Smooth muscle cell (in vitro differentiated cells): ENCODE measurements around the gene SDF2L1. TPM values are rescaled to one million over a fixed set of nuclear protein-coding genes. Genes with fewer than 3 reads are reported as not detected.

Source experiments
- DNase-seq: peaks from one replicate; lab custom pipeline; 2025; ENCODE audit not compliant: unreplicated experiment; lab: John Stamatoyannopoulos, UW
- H2AFZ ChIP-seq: fragments of 200-600 bp; sonication (generic); 2 replicates; pipeline ENCODE4 v1.6.0; 2016; ENCODE audit warnings: antibody characterized with exemption, low read depth, mild to moderate bottlenecking
- H3F3A ChIP-seq: fragments of 200-600 bp; sonication (generic); 2 replicates; pipeline ENCODE4 v1.6.0; 2017; ENCODE audit warnings: antibody characterized with exemption, low read depth
- H3K27ac ChIP-seq: fragments of 200-600 bp; sonication (generic); 2 replicates; pipeline ENCODE4 v1.5.1; 2016; ENCODE audit warnings: low read depth, mild to moderate bottlenecking
- H3K27me3 ChIP-seq: fragments of 200-600 bp; sonication (generic); 2 replicates; pipeline ENCODE4 v1.6.1; 2016; ENCODE audit warnings: low read depth, mild to moderate bottlenecking
- H3K36me3 ChIP-seq: fragments of 200-600 bp; sonication (generic); 2 replicates; pipeline ENCODE4 v1.5.1; 2016; ENCODE audit warnings: low read depth
- H3K4me1 ChIP-seq: fragments of 200-600 bp; sonication (generic); 2 replicates; pipeline ENCODE4 v1.5.1; 2016; ENCODE audit warnings: low read depth
- H3K4me2 ChIP-seq: fragments of 200-600 bp; sonication (generic); 2 replicates; pipeline ENCODE4 v1.6.0; 2016; ENCODE audit warnings: mild to moderate bottlenecking
- H3K4me3 ChIP-seq: fragments of 200-600 bp; sonication (generic); 2 replicates; pipeline ENCODE4 v1.5.1; 2016; ENCODE audit warnings: mild to moderate bottlenecking
- H3K79me2 ChIP-seq: fragments of 200-600 bp; sonication (generic); 2 replicates; pipeline ENCODE4 v1.6.0; 2016; ENCODE audit warnings: low read depth, mild to moderate bottlenecking
- H3K9ac ChIP-seq: fragments of 200-600 bp; sonication (generic); 2 replicates; pipeline ENCODE4 v1.6.0; 2016; ENCODE audit warnings: low read depth
- H3K9me3 ChIP-seq: fragments of 200-600 bp; sonication (generic); replicated peaks from 2 replicates; pipeline ENCODE4 v1.5.1; 2016; ENCODE audit warnings: low read depth
- H4K20me1 ChIP-seq: fragments of 200-600 bp; sonication (generic); 2 replicates; pipeline ENCODE4 v1.6.0; 2016; ENCODE audit warnings: low read depth
- WGBS: methylation state at CpG from one replicate; pipeline ENCODE4 v1.1.7; 2016; ENCODE audit warnings: low lambda C conversion rate; 5-methylcytosine and 5-hydroxymethylcytosine counted together
- polyA plus RNA-seq: library from polyadenylated mRNA; unstranded; fragments of >200 nt; fragmentation: Nextera tagmentation; extraction: Ambion mirVana; gene quantifications from 2 replicates; pipeline ENCODE4 v1.2.1, GENCODE V29; 2016
- total RNA-seq: library from RNA; depleted of rRNA; stranded (reverse); fragments of >200 nt; gene quantifications from 2 replicates; pipeline ENCODE4 v1.2.3, GENCODE V29; 2014
- TF ChIP-seq, protein P1 (sequence below): fragments of 200-600 bp; sonication (generic); IDR thresholded peaks from 2 replicates; pipeline ENCODE4 v1.5.1; 2017; ENCODE audit warnings: borderline replicate concordance, mild to moderate bottlenecking, antibody characterized with exemption; ENCODE audit not compliant: insufficient read depth, poor library complexity, severe bottlenecking

Gene SDF2L1, protein sequence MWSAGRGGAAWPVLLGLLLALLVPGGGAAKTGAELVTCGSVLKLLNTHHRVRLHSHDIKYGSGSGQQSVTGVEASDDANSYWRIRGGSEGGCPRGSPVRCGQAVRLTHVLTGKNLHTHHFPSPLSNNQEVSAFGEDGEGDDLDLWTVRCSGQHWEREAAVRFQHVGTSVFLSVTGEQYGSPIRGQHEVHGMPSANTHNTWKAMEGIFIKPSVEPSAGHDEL
- total RNA-seq (13.3 and 24.9 TPM in 2 replicates), polyA plus RNA-seq (80.1 and 102 TPM in 2 replicates)

DNA sequence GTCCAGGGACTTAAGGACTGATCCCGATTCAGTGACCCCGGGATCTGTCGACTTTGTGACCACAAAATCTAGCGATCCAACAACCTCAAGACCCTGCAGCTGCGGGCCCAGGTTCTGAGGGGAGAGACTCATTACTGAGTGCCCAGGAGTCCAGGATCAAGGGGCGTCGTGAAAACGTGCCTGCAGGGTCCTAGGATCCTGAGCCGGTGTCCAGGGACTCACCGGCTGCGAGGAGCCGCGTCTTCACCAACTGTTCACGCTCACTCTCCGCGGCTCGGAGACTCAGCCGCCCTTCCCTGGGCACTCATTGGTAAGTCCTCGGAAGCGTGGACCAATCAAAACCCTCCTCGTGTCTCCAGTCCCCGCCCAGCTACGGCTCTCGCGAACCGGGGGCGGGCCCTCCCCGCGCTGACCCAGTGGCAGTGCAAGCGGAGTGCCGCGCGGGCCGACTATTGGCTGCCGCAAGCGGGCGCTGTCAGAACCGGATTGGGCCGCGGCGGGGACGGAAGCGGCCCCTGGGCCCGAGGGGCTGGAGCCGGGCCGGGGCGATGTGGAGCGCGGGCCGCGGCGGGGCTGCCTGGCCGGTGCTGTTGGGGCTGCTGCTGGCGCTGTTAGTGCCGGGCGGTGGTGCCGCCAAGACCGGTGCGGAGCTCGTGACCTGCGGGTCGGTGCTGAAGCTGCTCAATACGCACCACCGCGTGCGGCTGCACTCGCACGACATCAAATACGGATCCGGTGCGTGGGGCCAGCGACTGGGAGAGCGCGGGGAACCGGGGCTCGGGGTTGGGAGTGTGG is at the start of gene SDF2L1:
Gene SDF2L1 (plus strand): TSS at position 514 of the 795 bp plus-strand sequence. CDS start 35 bp downstream, at position 549.
- WGBS: 1% methylated on average over 69 of the region's 76 CpGs
- H3K4me2 ChIP-seq: peak within 1 kb of the TSS; percentile 89
- H3K27ac ChIP-seq: peak within 1 kb of the TSS; percentile 52
- H4K20me1 ChIP-seq: peaks cover 13% of the 10 kb centered on the region
- peak within 1 kb of the TSS; percentile 84 for H2AFZ ChIP-seq
- H3K79me2 ChIP-seq: no peaks in the 10 kb centered on the region
- DNase-seq: peak; percentile 89
- H3K27me3 ChIP-seq: no peaks in the 10 kb centered on the region
- H3K4me3 ChIP-seq: peak within 1 kb of the TSS; percentile 78
- TF ChIP-seq, protein P1, sequence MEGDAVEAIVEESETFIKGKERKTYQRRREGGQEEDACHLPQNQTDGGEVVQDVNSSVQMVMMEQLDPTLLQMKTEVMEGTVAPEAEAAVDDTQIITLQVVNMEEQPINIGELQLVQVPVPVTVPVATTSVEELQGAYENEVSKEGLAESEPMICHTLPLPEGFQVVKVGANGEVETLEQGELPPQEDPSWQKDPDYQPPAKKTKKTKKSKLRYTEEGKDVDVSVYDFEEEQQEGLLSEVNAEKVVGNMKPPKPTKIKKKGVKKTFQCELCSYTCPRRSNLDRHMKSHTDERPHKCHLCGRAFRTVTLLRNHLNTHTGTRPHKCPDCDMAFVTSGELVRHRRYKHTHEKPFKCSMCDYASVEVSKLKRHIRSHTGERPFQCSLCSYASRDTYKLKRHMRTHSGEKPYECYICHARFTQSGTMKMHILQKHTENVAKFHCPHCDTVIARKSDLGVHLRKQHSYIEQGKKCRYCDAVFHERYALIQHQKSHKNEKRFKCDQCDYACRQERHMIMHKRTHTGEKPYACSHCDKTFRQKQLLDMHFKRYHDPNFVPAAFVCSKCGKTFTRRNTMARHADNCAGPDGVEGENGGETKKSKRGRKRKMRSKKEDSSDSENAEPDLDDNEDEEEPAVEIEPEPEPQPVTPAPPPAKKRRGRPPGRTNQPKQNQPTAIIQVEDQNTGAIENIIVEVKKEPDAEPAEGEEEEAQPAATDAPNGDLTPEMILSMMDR: peak; percentile 0
- H3K36me3 ChIP-seq: no peaks in the 10 kb centered on the region
- no peaks in the 10 kb centered on the region for H3K9me3 ChIP-seq
- peak within 1 kb of the TSS; percentile 64 for H3K9ac ChIP-seq
- H3K4me1 ChIP-seq: peaks cover 4% of the 10 kb centered on the region
- no peaks in the 10 kb centered on the region for H3F3A ChIP-seq

DNA sequence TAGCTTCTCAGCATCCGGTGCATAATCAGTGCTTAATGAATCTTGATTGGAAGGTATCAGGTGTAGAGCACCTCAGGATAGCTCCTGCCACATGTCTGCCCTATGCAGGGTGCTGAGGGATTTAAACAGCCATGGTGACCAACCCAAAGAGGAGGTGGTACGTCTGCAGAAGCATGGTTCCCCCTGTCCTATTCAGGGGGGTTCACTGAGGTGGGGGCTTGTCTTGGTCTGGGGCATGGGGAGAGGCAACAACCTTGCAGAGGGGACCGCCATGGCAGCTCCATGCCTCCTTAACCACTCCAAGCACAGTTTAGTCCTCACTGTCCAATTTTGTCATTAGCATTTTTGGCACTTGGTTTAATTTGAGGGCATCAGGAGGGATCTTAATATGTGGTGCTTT is 49.7 kb upstream of the SDF2L1 start:
- 95% methylated on average over 3 of the region's 3 CpGs for WGBS
- H3K9me3 ChIP-seq: no peaks in the 10 kb centered on the region
- H3F3A ChIP-seq: no peaks in the 10 kb centered on the region
- no peak overlapping the region for H3K4me2 ChIP-seq
- DNase-seq: no peak
- H2AFZ ChIP-seq: no peak overlapping the region
- H3K27me3 ChIP-seq: no peaks in the 10 kb centered on the region
- TF ChIP-seq, protein P1: no peak
- H3K4me3 ChIP-seq: no peak overlapping the region
- peaks cover 10% of the 10 kb centered on the region for H3K36me3 ChIP-seq
- no peaks in the 10 kb centered on the region for H3K4me1 ChIP-seq
- H3K9ac ChIP-seq: no peak overlapping the region
- H3K27ac ChIP-seq: no peak overlapping the region
- H4K20me1 ChIP-seq: peaks cover 100% of the 10 kb centered on the region
- peaks cover 100% of the 10 kb centered on the region for H3K79me2 ChIP-seq

DNA sequence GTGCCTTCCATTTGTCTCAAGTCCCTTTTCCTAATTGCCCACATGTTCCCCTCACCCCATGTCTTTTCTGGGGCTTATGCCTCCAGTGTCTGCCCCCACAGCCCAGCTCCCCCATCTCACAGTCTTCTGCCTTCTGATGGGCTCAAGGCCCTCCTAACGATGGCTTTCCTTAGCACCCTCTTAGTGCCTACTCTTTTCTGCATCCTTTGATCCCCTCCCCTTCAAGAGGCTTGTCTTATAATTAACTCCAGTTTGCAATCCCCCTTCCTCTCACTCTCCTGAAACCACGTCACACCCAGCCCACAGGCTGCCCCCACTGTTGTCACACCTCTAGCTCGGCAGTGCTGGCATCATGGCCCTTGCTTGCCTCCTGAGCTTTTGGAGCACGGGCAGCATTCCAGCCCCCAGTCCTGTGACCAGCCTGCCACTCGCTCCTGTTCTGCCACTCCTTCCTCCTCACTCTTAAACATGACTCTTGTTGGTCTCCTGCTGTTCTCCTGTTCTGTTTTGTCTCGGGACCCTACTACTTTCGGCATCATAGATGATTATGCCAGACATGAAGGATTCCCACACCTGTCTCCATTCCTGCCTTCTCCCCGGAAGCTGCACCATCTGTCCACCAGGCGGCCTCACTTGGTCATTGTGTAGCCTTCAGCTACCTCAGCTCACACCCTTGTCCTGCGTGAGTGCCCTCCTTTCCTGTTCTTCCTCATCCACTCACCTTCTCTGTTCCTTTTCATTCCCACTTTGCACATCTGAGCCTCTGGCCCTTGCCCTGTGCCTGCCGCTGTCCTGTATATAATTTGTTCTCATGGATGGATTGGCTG is 48.5 kb upstream of the SDF2L1 start:
- TF ChIP-seq, protein P1: peak; percentile 16
- peaks cover 100% of the 10 kb centered on the region for H4K20me1 ChIP-seq
- H3K4me3 ChIP-seq: no peak overlapping the region
- H3F3A ChIP-seq: no peaks in the 10 kb centered on the region
- no peaks in the 10 kb centered on the region for H3K4me1 ChIP-seq
- H3K36me3 ChIP-seq: peaks cover 10% of the 10 kb centered on the region
- no peak overlapping the region for H3K9ac ChIP-seq
- DNase-seq: no peak
- 91% methylated on average over 11 of the region's 11 CpGs for WGBS
- H3K4me2 ChIP-seq: no peak overlapping the region
- no peaks in the 10 kb centered on the region for H3K27me3 ChIP-seq
- no peak overlapping the region for H3K27ac ChIP-seq
- H3K79me2 ChIP-seq: peaks cover 99% of the 10 kb centered on the region
- H2AFZ ChIP-seq: no peak overlapping the region
- no peaks in the 10 kb centered on the region for H3K9me3 ChIP-seq
